ENCODE measurements around the gene RLN3.

DNA sequence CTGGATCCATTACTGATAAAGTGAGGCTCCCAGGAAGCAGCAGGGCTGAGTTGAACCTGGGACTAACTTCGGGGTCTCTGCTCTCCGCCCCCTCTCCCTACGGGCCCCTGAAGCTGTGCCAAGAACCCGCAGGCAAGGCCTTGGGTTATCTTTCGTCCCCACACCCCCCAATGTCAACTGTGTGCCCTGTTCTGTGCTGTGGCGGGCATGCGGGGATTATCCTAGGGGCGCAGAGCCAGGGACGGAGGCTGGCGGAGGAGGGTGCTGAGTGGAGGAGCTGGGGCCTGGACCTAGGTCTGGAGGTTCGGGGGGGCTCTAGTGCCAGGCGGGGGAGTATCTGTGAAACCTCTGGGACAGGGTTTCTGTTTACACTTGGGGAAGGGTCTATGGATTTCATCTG lies 48.3 kb upstream of the RLN3 start:
- TF ChIP-seq, protein P1, sequence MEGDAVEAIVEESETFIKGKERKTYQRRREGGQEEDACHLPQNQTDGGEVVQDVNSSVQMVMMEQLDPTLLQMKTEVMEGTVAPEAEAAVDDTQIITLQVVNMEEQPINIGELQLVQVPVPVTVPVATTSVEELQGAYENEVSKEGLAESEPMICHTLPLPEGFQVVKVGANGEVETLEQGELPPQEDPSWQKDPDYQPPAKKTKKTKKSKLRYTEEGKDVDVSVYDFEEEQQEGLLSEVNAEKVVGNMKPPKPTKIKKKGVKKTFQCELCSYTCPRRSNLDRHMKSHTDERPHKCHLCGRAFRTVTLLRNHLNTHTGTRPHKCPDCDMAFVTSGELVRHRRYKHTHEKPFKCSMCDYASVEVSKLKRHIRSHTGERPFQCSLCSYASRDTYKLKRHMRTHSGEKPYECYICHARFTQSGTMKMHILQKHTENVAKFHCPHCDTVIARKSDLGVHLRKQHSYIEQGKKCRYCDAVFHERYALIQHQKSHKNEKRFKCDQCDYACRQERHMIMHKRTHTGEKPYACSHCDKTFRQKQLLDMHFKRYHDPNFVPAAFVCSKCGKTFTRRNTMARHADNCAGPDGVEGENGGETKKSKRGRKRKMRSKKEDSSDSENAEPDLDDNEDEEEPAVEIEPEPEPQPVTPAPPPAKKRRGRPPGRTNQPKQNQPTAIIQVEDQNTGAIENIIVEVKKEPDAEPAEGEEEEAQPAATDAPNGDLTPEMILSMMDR (IDR thresholded peaks at IDR 0.05): no peak
- TF ChIP-seq POLR2A (IDR thresholded peaks at IDR 0.05): no peak
